ENCODE measurements around the gene NSMF. TPM values are rescaled to one million over a fixed set of nuclear protein-coding genes. Genes with fewer than 3 reads are reported as not detected.

The NSMF gene
- polyA plus RNA-seq, 1 of the 3 experiments (the other 2 are of a cell fraction): 58.8 TPM

- no peaks in the 10 kb centered on the region for H3K27me3 ChIP-seq (ENCODE audit: insufficient read depth)
- ChIA-PET CTCF (interaction anchor here (0.7 to 2.0 kb wide), 4 partner anchors 9 to 41 kb away, joined by 3 to 8 read pairs (median 4); partner anchors contain the start of genes EXD3 and NOXA1), POLR2A (no interaction called here)
- H3F3A ChIP-seq (replicated peaks; ENCODE audit: insufficient read depth): peaks cover 1% of the 10 kb centered on the region
- TF ChIP-seq RXRA (IDR thresholded peaks at IDR 0.05; ENCODE audit: borderline replicate concordance, low read depth) (no peak), JUND (IDR thresholded peaks at IDR 0.05) (no peak), ZBTB33 (IDR thresholded peaks at IDR 0.05; ENCODE audit: borderline replicate concordance, low read depth) (no peak), TEAD4 (IDR thresholded peaks at IDR 0.05; ENCODE audit: borderline replicate concordance, insufficient read depth) (no peak), MAX (IDR thresholded peaks at IDR 0.05; ENCODE audit: low read depth) (no peak), SMC3 (IDR thresholded peaks at IDR 0.05; ENCODE audit: low read depth, low read length) (no peak), FOXJ3 (CRISPR knock-in tag; IDR thresholded peaks at IDR 0.05) (no peak), IRF3 (IDR thresholded peaks at IDR 0.05; ENCODE audit: low read depth, low read length) (no peak), REST (IDR thresholded peaks at IDR 0.05; ENCODE audit: low read depth, low read length) (no peak)
- no peak overlapping the region for H3K27ac ChIP-seq (ENCODE audit: low read depth in 2 of 2, low read length in 1 of 2)
- no peaks in the 10 kb centered on the region for H3K36me3 ChIP-seq (replicated peaks in 1 of 2; ENCODE audit: control insufficient read depth in 1 of 2, insufficient read depth in 2 of 2, low read length in 1 of 2)
- DNase-seq: no peak
- no peak overlapping the region for H2AFZ ChIP-seq (ENCODE audit: low read depth)
- H3K9me2 ChIP-seq: no peaks in the 10 kb centered on the region
- H3K4me2 ChIP-seq: no peak overlapping the region
- WGBS (ENCODE audit: low lambda C conversion rate): 82% methylated on average over 9 of the region's 24 CpGs
- no peaks in the 10 kb centered on the region for H3K79me2 ChIP-seq (ENCODE audit: insufficient read depth)
- H3K9ac ChIP-seq: no peak overlapping the region
- no peaks in the 10 kb centered on the region for H4K20me1 ChIP-seq (ENCODE audit: insufficient read depth)
- H3K4me3 ChIP-seq (ENCODE audit: low read depth in 2 of 2, low read length in 1 of 2): no peak overlapping the region
- H3K4me1 ChIP-seq (ENCODE audit: control insufficient read depth in 1 of 2, insufficient read depth in 2 of 2, low read depth in 1 of 2, low read length in 1 of 2): peaks cover 3 to 4% of the 10 kb centered on the region in 2 experiments; a peak in 2 of 4 replicates
- H3K9me3 ChIP-seq: no peaks in the 10 kb centered on the region
Measured at GRCh38 chr9:137436761-137437600, 22.2 kb downstream of the NSMF start.
